ENCODE results near the gene ANKAR.

ANKAR gene

DNA sequence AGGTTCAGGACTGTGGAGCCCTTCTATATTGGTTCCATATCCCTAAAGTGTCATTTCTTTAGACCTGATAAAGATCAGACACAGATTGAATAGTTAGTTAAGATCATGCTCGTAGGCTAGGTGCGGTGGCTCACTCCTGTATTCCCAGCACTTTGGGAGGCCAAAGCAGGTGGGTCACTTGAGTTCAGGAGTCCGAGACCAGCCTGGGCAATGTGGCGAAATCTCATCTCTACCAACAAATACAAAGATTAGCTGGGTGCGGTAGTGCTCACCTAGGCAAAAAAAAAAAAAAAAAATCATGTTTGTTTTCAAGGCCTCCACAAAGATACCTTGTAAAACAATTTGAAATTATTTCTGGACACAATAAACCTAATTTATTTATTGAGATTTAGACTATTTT lies 4.6 kb upstream of the ANKAR start:
- TF ChIP-seq, protein P1, sequence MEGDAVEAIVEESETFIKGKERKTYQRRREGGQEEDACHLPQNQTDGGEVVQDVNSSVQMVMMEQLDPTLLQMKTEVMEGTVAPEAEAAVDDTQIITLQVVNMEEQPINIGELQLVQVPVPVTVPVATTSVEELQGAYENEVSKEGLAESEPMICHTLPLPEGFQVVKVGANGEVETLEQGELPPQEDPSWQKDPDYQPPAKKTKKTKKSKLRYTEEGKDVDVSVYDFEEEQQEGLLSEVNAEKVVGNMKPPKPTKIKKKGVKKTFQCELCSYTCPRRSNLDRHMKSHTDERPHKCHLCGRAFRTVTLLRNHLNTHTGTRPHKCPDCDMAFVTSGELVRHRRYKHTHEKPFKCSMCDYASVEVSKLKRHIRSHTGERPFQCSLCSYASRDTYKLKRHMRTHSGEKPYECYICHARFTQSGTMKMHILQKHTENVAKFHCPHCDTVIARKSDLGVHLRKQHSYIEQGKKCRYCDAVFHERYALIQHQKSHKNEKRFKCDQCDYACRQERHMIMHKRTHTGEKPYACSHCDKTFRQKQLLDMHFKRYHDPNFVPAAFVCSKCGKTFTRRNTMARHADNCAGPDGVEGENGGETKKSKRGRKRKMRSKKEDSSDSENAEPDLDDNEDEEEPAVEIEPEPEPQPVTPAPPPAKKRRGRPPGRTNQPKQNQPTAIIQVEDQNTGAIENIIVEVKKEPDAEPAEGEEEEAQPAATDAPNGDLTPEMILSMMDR (conservative IDR thresholded peaks at IDR 0.05; ENCODE audit: control insufficient read depth, insufficient read depth, low read depth, low read length), result no peak
- H3K4me3 ChIP-seq (ENCODE audit: control insufficient read depth, low read depth, low read length), result no peak overlapping the region

DNA sequence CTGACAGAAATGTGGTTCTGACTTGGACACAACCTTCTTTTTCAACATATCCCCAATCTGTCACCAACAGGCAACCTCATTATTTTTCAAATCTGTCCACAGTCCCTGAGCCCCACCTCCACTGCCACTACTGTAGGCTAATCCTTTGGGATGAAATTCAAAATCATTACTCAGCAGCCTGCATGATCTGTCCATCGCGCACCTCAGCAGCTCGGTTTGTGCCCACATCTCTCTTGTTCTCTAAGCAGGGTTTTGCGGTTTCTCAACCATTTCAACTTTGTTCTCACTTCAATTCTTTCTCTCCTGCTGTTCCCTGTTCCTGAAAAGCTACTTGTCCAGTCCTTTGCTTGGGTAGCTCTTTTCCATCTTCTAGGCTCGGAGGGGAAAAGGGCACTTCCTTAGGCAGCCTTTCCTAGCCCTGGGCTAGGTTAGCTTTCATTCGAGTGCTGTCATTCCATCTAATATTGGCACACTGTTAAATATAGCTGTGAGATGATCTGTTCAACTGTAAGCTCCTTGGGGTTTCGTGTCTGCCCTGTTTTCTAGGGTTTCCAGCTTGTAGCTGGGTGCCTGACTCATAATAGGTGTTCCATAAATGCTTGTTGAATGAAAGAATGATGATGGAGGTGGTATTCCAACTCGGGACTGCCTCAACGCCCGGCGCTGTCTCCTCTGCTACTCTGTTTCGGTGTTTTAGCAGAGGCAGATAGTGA lies 653 bp upstream of the ANKAR start:
- DNase-seq (ENCODE audit: low read depth), result peak; percentile 40
- peak overlapping the region; percentile 49 for H3K4me3 ChIP-seq (ENCODE audit: control insufficient read depth, low read depth, low read length)
- TF ChIP-seq, protein P1 (conservative IDR thresholded peaks at IDR 0.05; ENCODE audit: control insufficient read depth, insufficient read depth, low read depth, low read length), result no peak

More for the DNA sequence above, 4.6 kb upstream of the ANKAR start:
- no peak for DNase-seq (ENCODE audit: low read depth)

DNA sequence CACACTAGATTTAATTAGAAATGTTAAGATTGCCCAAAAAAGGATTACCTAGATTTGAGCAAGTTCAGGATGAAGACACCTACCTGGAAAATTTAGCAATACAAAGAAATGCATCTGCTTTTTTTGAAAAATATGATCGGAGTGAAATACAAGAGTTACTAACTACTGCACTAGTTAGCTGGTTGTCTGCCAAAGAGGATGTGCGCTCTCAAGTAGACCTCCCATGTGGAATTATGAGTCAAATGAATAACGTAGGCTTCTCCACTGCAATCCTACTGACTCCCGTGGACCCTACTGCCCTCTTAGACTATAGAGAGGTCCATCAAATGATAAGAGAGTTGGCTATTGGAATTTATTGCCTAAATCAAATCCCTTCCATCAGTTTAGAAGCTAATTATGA lies 2.0 kb downstream of the ANKAR start:
- peak; percentile 91 for DNase-seq (ENCODE audit: low read depth)
- TF ChIP-seq, protein P1 (conservative IDR thresholded peaks at IDR 0.05; ENCODE audit: control insufficient read depth, insufficient read depth, low read depth, low read length), result no peak
- no peak overlapping the region for H3K4me3 ChIP-seq (ENCODE audit: control insufficient read depth, low read depth, low read length)

DNA sequence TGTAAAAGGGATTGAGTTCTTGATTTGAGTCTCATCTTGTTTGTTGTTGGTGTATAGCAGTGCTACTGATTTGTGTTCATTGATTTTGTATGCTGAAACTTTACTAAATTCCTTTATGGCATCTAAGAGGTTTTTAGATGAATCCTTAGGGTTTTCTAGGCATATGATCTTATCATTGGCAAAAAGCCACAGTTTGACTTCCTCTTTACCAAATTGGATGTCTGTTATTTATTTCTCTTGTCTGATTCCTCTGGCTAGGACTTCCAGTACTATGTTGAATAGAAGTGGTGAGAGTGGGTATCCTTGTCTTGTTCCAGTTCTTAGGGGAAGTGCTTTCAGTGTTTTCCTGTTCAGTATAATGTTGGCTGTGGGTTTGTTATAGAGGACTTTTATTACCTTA lies 4.8 kb downstream of the ANKAR start:
- no peak overlapping the region for H3K4me3 ChIP-seq (ENCODE audit: control insufficient read depth, low read depth, low read length)
- peak; percentile 21 for DNase-seq (ENCODE audit: low read depth)
- TF ChIP-seq, protein P1 (conservative IDR thresholded peaks at IDR 0.05; ENCODE audit: control insufficient read depth, insufficient read depth, low read depth, low read length), result no peak

DNA sequence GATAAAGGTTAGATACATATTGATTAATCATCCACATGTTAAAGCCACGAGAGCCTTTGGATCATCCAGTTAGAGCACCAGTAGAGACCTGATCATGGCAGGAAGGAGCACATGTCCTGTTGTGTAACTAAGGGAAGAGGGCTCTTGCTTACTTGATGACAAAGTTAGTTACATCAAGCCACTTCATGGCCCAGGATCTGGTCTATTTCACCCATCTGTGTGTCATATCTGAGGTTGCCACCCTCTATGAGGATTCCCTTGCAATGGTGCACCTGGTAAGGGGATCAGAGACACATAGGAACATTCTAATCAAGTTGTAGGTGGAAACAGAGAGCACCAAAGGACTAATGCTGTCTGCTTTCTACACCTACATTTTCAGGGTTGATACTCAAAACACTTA lies 6.7 kb downstream of the ANKAR start:
- no peak overlapping the region for H3K4me3 ChIP-seq (ENCODE audit: control insufficient read depth, low read depth, low read length)
- TF ChIP-seq, protein P1 (conservative IDR thresholded peaks at IDR 0.05; ENCODE audit: control insufficient read depth, insufficient read depth, low read depth, low read length), result no peak
- DNase-seq (ENCODE audit: low read depth), result no peak

DNA sequence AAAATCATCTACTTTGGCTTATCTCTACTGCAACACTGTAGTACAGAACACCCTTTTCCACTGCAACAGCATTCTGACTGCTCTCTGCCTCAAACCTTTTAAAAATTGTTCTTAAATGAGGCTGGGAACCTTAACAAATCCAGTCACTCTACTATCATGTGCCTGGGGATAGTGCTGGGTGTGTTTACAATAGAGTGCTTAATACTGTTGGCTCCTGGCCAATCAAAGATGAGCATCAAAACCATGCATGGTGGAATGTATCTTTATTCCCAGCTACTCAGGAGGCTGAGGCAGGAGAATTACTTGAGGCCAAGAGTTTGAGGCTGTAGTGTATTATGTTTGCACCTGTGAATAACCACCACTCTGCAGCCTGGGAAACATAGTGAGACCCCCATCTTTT lies 7.4 kb downstream of the ANKAR start:
- DNase-seq (ENCODE audit: low read depth), result peak; percentile 19
- TF ChIP-seq, protein P1 (conservative IDR thresholded peaks at IDR 0.05; ENCODE audit: control insufficient read depth, insufficient read depth, low read depth, low read length), result no peak
- no peak overlapping the region for H3K4me3 ChIP-seq (ENCODE audit: control insufficient read depth, low read depth, low read length)
